Right ventricle myocardium superior (tissue), 1 donor: ENCODE measurements around the gene BHMT2. TPM values are rescaled to one million over a fixed set of nuclear protein-coding genes. Genes with fewer than 3 reads are reported as not detected.
A peak's percentile ranks its signal among the peaks of the same experiment; 100 is the strongest.

ENCODE experiments used
- ATAC-seq: fragments of 200-7000 bp; cut with Tn5 transposase; one replicate; pipeline ENCODE4 v1.9.1; 2020; ENCODE audit warnings: mild to moderate bottlenecking; ENCODE audit not compliant: poor library complexity
- DNase-seq: peaks from one replicate; pipeline ENCODE4 v3.0.0-alpha.2; 2020
- intact Hi-C: fragments of 100-400 bp; cut with DNase I; formaldehyde crosslinking; loops from one replicate; pipeline ENCODE4 v1.11.2; 2022
- long read RNA-seq: library from polyadenylated mRNA; unstranded; transcript quantifications from one replicate; pipeline ENCODE4 v2.0.0, GENCODE V29; 2021
- total RNA-seq: library from RNA; stranded (reverse); fragmentation: NEBNext Ultra II Directional; extraction: Animal tissue kit (Norgen Biotek cat#: 25700); gene quantifications from one replicate; pipeline ENCODE4 v1.2.1, GENCODE V29; 2021
- donor health status: DM: no; HTN: yes; CAD: no; lungs with severe emphysema.

BHMT2 gene
- total RNA-seq = 10.0 TPM
- long read RNA-seq, transcript BHMT2-201 (8 exons, 2,050 nt) = major isoform, 21 of 27 reads
- long read RNA-seq, partial matches to known transcripts = 4 of 27 reads
- long read RNA-seq, other reads (novel, unspliced or antisense) = 2 of 27 reads

- intact Hi-C loops = no loop called here
- ATAC-seq = peak; percentile 93
- peak; percentile 61 for DNase-seq
These were observed at the start of gene BHMT2, which contains the start of gene DMGDH for GRCh38 chr5:79069488-79070349. Gene BHMT2, plus strand, starts transcription at chr5:79069767. Its CDS starts 16 bp downstream, at chr5:79069783. Gene DMGDH, minus strand, starts transcription at chr5:79069674. Its CDS starts 54 bp downstream, at chr5:79069620.

DNA sequence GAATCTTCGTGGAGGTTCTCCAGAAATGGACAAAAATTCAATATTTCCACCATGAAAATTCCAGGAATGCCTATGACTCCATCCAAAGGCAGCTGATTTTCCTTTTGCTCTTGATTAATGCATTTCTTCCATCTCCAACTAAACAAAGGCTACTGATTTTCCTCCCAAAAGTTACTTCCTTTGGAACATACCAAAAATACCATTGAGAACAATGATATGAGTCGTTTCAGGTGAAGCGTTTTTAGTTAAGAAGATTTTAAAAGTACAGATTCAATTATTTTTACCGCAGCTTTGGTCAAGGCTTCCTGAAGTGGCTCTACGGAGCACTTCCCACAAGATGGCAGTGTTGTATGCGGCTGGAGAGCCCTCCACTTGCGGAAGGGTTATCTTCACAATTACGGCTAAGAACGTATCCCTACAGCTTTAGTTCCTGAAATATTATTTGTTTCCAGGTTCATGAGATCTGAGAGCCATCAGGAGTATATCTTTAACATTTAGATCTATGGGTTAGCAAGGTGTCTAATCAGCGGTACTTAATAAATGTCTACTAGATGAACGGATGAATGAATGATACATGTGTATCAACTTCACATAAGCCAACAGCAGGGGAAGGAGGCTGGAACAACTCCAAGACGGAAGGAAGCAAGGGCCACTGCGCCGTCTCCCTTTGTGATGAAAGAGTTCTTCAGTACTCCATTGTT lies 48.6 kb upstream of the BHMT2 start:
- intact Hi-C loops = no loop called here
- DNase-seq (peak; percentile 53), ATAC-seq (peak; percentile 88)

GRCh38 chr5:79021753-79022152 lies 47.8 kb upstream of the BHMT2 start:
- ATAC-seq (no peak), DNase-seq (no peak)
- intact Hi-C loops = no loop called here

GRCh38 chr5:79022771-79023170 lies 46.8 kb upstream of the BHMT2 start:
- intact Hi-C loops = no loop called here
- ATAC-seq (no peak), DNase-seq (no peak)

DNA sequence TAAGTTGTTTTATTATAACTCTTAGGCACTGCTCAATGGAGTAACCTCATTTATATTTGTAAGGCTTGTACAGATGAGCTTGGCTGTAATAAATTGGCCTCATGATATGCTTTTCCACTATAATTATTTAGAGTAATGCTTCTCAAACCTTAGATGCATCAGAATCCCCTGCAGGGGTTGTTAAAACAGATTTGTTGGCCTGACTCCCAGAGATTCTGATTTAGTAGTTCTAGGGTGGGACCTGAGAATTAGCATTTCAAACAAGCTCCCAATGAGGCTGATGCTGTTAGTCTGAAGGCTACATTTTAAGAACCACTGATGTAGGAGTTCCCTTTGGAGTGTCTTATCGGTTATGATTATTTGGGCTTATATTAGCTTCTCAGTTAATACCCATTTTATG lies 46.2 kb upstream of the BHMT2 start:
- ATAC-seq (no peak), DNase-seq (no peak)
- intact Hi-C loops = no loop called here

DNA sequence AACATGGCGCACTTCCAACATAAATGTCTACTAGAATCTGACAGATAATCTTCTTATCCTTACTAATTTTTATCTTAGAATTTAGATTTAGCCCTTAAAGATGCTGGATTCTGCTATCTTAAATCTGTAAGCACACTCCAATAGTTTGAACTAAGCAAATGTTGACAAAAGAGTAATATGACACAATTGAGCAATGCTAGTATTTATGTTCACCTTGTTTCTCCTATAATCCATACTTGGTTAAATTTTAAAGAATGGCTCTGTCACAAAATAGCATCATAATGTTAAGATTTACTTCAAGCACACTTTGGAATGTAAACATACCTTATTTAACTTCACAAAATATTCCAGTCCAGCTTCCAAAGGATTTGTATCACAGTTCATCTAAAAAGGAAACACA lies 45.6 kb upstream of the BHMT2 start:
- intact Hi-C loops = loop anchor here (2.0 kb wide), 1 partner anchor 109 kb away; no protein-coding TSS in a partner anchor
- DNase-seq = no peak
- no peak for ATAC-seq

DNA sequence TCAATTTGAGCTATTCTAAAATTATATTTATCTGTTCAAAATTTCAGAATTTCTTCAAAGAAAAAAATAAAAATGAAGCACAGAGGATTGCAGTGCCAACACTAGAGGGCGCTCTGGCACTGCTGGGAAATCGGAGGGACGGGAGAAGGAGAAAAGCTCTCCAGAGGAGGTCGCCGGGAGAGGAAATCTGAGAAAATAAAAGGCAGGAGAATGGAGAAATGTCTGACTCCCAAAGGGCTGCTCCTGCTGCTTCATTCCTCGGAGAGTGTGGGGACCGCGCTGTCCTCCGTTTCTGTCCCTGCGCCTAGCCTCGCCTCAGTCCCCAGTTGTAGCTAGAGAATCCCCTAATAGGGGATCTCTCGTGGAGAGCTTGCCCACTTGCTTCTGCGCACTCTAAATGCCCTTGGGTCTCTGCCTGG lies 44.5 kb upstream of the BHMT2 start:
- peak; percentile 62 for DNase-seq
- ATAC-seq = peak; percentile 87

GRCh38 chr5:79030663-79031484 lies 38.7 kb upstream of the BHMT2 start:
- no peak for ATAC-seq
- intact Hi-C loops = loop anchor here (5.0 kb wide), 1 partner anchor 86 kb away; no protein-coding TSS in a partner anchor

More for the DNA sequence above, 44.5 kb upstream of the BHMT2 start:
- intact Hi-C loops = loop anchor here (2.0 to 5.0 kb wide), 2 partner anchors 82 to 108 kb away; no protein-coding TSS in a partner anchor

DNA sequence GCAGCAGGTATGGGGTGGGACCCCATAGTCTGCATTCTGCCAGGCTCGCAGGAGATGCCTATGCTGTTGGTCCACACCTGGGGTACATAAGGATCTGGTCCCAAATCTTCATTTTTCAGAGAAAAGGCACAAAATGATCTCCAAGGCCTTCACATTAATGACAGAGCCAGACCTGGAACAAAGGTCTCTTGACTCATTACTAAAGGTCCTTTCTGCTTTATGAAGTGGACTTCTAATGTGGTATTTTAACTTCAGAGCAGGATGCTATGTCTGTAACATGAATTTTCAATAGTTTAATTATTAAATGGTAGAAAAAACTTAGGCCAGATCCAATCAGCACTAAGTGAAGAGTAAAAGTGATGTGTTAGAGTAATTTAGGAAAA lies 38.1 kb upstream of the BHMT2 start:
- no peak for ATAC-seq
- DNase-seq = no peak
- intact Hi-C loops = loop anchor here (5.0 kb wide), 1 partner anchor 86 kb away; no protein-coding TSS in a partner anchor

More at GRCh38 chr5:79030663-79031484, 38.7 kb upstream of the BHMT2 start:
- DNase-seq = no peak

- intact Hi-C loops = loop anchor here (5.0 kb wide), 1 partner anchor 85 kb away; no protein-coding TSS in a partner anchor
- DNase-seq (no peak), ATAC-seq (no peak)
These were observed 37.4 kb upstream of the BHMT2 start for GRCh38 chr5:79032031-79032695.

DNA sequence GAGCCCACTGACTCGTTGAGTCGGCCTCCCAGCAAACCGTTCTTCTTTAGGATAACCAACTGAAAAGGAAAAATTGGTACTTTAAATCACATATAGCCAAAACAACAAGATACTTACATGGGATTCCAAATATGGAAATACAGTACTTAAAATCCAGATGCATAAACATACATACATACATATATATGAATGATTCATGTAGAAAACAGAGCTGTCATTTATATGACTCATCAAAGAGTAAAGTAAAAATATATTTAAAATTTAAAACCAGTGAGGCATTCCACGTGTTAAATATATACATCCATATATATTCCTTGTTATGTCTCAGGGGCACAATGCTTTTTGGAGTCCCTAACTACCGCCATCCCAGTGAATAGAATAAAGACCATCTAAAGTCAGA lies 36.8 kb upstream of the BHMT2 start:
- no peak for DNase-seq
- intact Hi-C loops = loop anchor here (5.0 kb wide), 1 partner anchor 85 kb away; no protein-coding TSS in a partner anchor
- ATAC-seq = no peak

GRCh38 chr5:79035237-79035636 lies 34.3 kb upstream of the BHMT2 start:
- no peak for ATAC-seq
- intact Hi-C loops = no loop called here
- DNase-seq = no peak

- ATAC-seq (no peak), DNase-seq (no peak)
- intact Hi-C loops = no loop called here
These were observed 32.8 kb upstream of the BHMT2 start for GRCh38 chr5:79036769-79037168.

- intact Hi-C loops = no loop called here
- no peak for ATAC-seq
- no peak for DNase-seq
These were observed 27.4 kb upstream of the BHMT2 start for GRCh38 chr5:79042188-79042587.

DNA sequence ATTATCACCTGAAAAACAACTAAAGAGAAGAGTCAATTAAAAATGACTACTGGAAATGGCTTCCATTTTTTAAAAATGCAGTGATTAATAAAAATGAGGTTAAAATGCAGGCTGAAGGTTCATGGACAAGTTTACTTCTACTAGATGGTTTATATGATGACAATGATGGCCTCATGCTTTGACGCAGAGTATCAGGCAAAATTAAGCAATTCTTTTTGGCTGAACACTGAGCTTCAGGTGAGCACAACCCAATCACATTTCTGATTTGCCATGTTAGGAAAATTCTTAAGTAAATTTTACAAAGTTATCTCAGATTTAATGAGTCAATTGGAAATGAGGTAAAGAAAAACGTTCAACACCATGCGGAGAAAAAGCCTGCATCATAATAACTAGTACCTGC lies 22.4 kb upstream of the BHMT2 start:
- intact Hi-C loops = no loop called here
- no peak for ATAC-seq
- DNase-seq = no peak

DNA sequence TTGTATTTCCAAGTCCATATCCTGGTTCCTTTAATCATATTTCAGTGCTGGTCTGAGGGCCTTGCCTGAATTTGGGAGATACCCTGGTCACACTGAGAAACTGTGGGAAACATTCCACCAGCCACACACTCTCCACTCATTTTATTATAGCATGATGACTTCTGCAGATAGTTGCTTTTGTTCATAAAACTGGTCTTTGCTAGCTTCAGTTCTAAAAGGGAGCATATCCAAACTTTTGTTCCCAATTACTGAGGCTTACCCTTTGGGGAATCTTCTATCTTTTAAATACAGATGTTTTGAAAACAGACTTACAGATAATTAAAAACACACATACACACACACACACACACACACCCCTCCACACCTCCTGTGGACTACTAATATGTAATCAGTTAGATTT lies 21.1 kb upstream of the BHMT2 start:
- no peak for ATAC-seq
- no peak for DNase-seq
- intact Hi-C loops = no loop called here

GRCh38 chr5:79050498-79050897 lies 19.1 kb upstream of the BHMT2 start:
- ATAC-seq (no peak), DNase-seq (no peak)
- intact Hi-C loops = no loop called here

DNA sequence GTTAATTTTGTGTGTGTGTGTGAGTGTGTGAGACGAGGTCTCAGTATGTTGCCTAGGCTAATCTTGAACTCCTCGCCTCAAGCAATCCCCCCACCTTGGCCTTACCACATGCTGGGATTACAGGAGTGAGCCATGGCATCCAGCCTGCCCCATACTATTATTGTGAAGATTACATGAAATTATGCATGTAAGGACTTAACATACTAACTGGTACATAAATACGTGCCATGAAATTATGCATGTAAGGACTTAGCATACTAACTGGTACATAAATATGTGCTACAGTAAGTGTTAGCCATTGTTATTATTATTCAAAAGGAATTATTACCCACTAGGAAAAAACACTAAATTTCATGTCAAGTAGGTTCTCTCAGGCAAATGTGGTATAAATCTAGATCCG lies 16.2 kb upstream of the BHMT2 start:
- ATAC-seq (no peak), DNase-seq (no peak)

More for the DNA sequence above, 16.2 kb upstream of the BHMT2 start:
- intact Hi-C loops = no loop called here
